Upper lobe of left lung (tissue), 6 donors: ENCODE results near the gene IPO9. TPM values are rescaled to one million over a fixed set of nuclear protein-coding genes. Genes with fewer than 3 reads are reported as not detected.

Source experiments
- ATAC-seq, 2 donors: fragments of 200-7000 bp; cut with Tn5 transposase; one replicate each; pipeline ENCODE4 v1.9.1; 2022; ENCODE audit warnings: mild to moderate bottlenecking in 2 of 2, moderate library complexity in 2 of 2; ENCODE audit not compliant: low FRiP score in 2 of 2
- DNase-seq, 2 donors: peaks; one replicate each; pipeline ENCODE4 v3.0.0-alpha.2; 2019 to 2020
- H3K27ac ChIP-seq, 4 donors: fragments of 200-600 bp; sonication (generic); one replicate each; pipeline ENCODE4 v1.5.1; 2016 to 2019
- H3K27me3 ChIP-seq, 4 donors: fragments of 200-600 bp; sonication (generic); one replicate each; pipeline ENCODE4 v1.5.1; 2017 to 2019
- H3K36me3 ChIP-seq, 4 donors: fragments of 200-600 bp; sonication (generic); one replicate each; pipeline ENCODE4 v1.5.1; 2016 to 2019
- H3K4me1 ChIP-seq, 4 donors: fragments of 200-600 bp; sonication (generic); one replicate each; pipeline ENCODE4 v1.5.1; 2018 to 2019
- H3K4me3 ChIP-seq, 4 donors: fragments of 200-600 bp; sonication (generic); one replicate each; pipeline ENCODE4 v1.5.1; 2017 to 2019; ENCODE audit warnings: mild to moderate bottlenecking in 2 of 4, moderate library complexity in 1 of 4
- H3K9me3 ChIP-seq, 4 donors: fragments of 200-600 bp; sonication (generic); one replicate each; pipeline ENCODE4 v1.5.1; 2018 to 2019
- CTCF ChIP-seq, 6 experiments: fragments of 450-650 bp in 4 of 6; fragments of 200-600 bp in 2 of 6; sonication (generic) in 2 of 6; IDR thresholded peaks; one replicate each; pipeline ENCODE4 v1.5.1; 2016 to 2019; ENCODE audit warnings: antibody characterized with exemption in 6 of 6
- EP300 ChIP-seq, 4 donors: sonication (generic); formaldehyde crosslinking; IDR thresholded peaks; one replicate each; pipeline ENCODE4 v1.5.1; 2017; ENCODE audit warnings: antibody characterized with exemption in 4 of 4, control low read depth in 2 of 4
- POLR2A ChIP-seq, 4 donors: fragments of 450-650 bp; IDR thresholded peaks; one replicate each; pipeline ENCODE4 v1.5.1; 2016 to 2017; ENCODE audit warnings: antibody characterized with exemption in 4 of 4, mild to moderate bottlenecking in 2 of 4
- POLR2AphosphoS5 ChIP-seq, 2 donors: sonication (generic); formaldehyde crosslinking; IDR thresholded peaks; one replicate each; pipeline ENCODE4 v1.5.1; 2017; ENCODE audit warnings: antibody characterized with exemption in 2 of 2
- WGBS, 2 donors: methylation state at CpG; one replicate each; pipeline ENCODE4 v1.1.5; 2017 to 2018; 5-methylcytosine and 5-hydroxymethylcytosine counted together
- total RNA-seq, 6 donors: library from RNA; depleted of rRNA in 4 of 6; stranded (reverse); fragments of >200 nt in 4 of 6; gene quantifications; one replicate each; pipeline versions ENCODE4 v1.1.0 to v1.2.1, GENCODE V29; 2016 to 2021
- donor health status: DM: no; HTN: no; CAD: no; lungs with moderate emphysema.
- donor health status: DM: no; HTN: yes; CAD: no; lungs with severe emphysema.

Gene IPO9
- total RNA-seq, 6 donors from 2014 or later, result 22.8 to 46.7 (median 35.7) TPM

DNA sequence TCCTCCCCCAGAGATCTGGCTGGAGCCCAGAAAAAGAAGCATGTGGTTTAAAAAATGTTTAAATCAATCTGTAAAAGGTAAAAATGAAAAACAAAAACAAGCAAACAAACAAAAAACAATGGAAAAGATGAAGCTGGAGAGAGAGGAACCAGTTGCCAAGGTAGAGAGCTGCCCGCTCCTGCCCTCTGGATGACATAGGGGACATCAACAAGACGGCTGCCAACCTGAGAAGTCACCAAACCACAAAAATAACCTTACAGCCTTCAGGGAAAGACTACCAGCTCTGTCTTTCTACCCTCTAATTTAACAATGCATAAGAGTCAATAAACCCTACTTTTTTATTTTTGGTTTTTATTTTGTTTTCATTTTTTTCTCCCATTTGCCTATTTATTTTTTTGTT is 8.5 kb upstream of the IPO9 start:
- Histone ChIP-seq H3K27ac (no peak overlapping the region), H3K9me3 (no peaks in the 10 kb centered on the region), H3K4me3 (no peak overlapping the region), H3K36me3 (peaks cover 9 to 60% (median 33%) of the 10 kb centered on the region in 4 donors), H3K4me1 (no peaks in the 10 kb centered on the region), H3K27me3 (no peaks in the 10 kb centered on the region)
- DNase-seq (no peak), ATAC-seq (no peak)
- 90 to 100% methylated on average over 2 of the region's 2 CpGs for WGBS, 2 donors
- no peak for TF ChIP-seq POLR2A (IDR thresholded peaks at IDR 0.05)
- TF ChIP-seq EP300 (IDR thresholded peaks at IDR 0.05), result no peak
- no peak for TF ChIP-seq POLR2AphosphoS5 (IDR thresholded peaks at IDR 0.05)
- TF ChIP-seq CTCF (IDR thresholded peaks at IDR 0.05), result no peak

DNA sequence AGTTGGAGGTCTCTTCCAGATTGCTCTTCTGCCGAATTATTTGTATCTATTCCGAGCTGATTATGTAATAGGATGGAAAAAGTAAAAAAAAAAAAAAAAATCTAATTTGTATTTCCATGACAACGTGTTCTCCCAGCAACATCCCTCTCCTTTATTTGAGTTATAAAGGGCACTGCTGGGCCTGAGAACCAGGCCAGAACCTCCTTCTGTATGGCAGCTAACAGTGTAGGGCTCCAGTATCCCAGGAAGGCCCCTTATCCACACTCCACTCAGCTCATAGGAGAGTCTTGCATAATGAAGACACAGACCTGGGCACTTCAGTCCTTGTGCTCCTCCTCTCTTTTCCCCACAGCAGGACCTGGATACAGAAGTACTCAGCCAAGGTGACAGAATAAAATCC is 3.7 kb upstream of the IPO9 start:
- peaks cover 12 to 20% (median 16%) of the 10 kb centered on the region in 4 donors for H3K4me1 ChIP-seq
- ATAC-seq (no peak), DNase-seq (no peak)
- TF ChIP-seq POLR2AphosphoS5 (IDR thresholded peaks at IDR 0.05) (no peak), CTCF (IDR thresholded peaks at IDR 0.05) (no peak), EP300 (IDR thresholded peaks at IDR 0.05) (no peak), POLR2A (IDR thresholded peaks at IDR 0.05) (no peak)
- 75 to 77% methylated on average over 3 of the region's 3 CpGs for WGBS, 2 donors
- H3K27me3 ChIP-seq, result no peaks in the 10 kb centered on the region
- H3K27ac ChIP-seq, result no peak overlapping the region
- peaks cover 0 to 22% (median 11%) of the 10 kb centered on the region in 4 donors for H3K36me3 ChIP-seq
- no peak overlapping the region for H3K4me3 ChIP-seq
- H3K9me3 ChIP-seq, result no peaks in the 10 kb centered on the region

DNA sequence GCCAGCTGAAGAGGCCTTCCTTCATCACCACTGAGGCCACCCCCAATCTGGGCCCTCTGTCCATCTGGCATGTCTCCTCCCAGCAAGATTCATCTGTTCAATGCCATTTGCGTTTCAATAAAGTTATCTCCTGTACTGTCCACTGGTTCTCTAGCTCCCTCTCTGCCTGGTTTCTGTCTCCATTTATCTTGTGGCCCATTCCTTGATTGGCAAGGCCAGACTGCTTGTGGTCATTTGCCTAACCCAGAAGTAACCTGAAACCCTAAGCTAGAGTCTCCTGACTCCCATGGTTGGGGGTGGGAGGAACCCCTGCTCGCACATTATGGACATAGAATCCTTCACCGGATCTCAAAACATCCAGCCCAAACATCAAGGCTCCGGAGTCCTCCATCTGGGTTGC is 2.1 kb upstream of the IPO9 start:
- H3K9me3 ChIP-seq, result no peaks in the 10 kb centered on the region
- peaks cover 25 to 36% (median 27%) of the 10 kb centered on the region in 4 donors for H3K4me1 ChIP-seq
- 51 to 69% methylated on average over 4 of the region's 4 CpGs for WGBS, 2 donors
- H3K36me3 ChIP-seq, result peaks cover 0 to 12% (median 3%) of the 10 kb centered on the region in 4 donors
- DNase-seq, result no peak
- ATAC-seq, result no peak
- H3K27me3 ChIP-seq, result no peaks in the 10 kb centered on the region
- no peak overlapping the region for H3K27ac ChIP-seq
- no peak overlapping the region for H3K4me3 ChIP-seq
- TF ChIP-seq POLR2A (IDR thresholded peaks at IDR 0.05), result no peak

DNA sequence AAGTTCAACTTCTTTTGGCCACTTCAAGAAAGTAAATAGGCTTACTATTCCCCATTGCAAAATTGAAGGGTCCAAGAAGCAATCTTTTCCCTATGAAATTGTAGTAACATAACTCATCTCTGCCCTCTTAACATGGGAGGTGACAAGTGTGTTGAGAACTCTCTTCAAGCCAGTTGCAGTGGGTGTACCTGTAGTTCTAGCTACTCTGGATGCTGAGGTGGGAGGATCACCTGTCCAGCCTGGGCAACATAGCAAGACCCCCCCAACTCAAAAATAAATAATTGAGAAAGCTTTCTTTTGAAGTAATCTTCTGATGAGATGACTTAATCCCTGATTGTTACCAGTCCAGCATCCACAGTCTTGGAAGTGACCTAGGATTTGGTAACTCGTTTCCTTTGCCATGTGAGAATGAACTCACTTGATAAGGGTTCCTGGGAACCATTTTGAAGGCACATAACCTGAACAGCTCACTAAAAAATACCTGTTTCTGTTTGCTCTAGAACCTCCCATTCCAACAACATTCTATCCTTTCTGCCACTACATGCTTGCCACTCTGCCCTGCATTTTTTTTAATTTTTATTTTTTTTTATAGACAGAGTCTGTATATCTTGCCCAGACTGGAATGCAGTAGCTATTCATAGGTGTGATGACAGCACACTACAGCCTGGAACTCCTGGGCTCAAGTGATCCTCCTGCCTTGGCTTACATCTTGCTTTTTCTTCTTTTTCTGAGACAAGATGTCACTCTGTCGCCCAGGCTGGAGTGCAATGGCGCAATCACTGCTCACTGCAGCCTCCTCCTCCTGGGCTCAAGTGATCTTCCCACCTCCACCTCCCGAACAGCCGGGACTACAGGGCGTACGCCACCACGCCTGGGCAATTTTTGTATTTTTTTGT is 1.4 kb upstream of the IPO9 start:
- H3K4me1 ChIP-seq, result peaks cover 25 to 41% (median 27%) of the 10 kb centered on the region in 4 donors
- H3K4me3 ChIP-seq, result no peak overlapping the region
- H3K36me3 ChIP-seq, result peaks cover 0 to 5% (median 2%) of the 10 kb centered on the region in 4 donors
- H3K27me3 ChIP-seq, result no peaks in the 10 kb centered on the region
- H3K9me3 ChIP-seq, result no peaks in the 10 kb centered on the region
- no peak overlapping the region for H3K27ac ChIP-seq
- ATAC-seq (no peak), DNase-seq (peak in 1 of 2 donors; percentile 31)
- TF ChIP-seq EP300 (IDR thresholded peaks at IDR 0.05) (no peak), CTCF (IDR thresholded peaks at IDR 0.05) (no peak), POLR2A (IDR thresholded peaks at IDR 0.05) (no peak), POLR2AphosphoS5 (IDR thresholded peaks at IDR 0.05) (no peak)
- 76 to 78% methylated on average over 8 of the region's 8 CpGs for WGBS, 2 donors

- Histone ChIP-seq H3K9me3 (no peaks in the 10 kb centered on the region), H3K27ac (peak overlapping the region in 1 of 4 donors; percentile 94), H3K27me3 (no peaks in the 10 kb centered on the region), H3K36me3 (no peaks in the 10 kb centered on the region), H3K4me3 (peak overlapping the region in 1 of 4 donors; percentile 97), H3K4me1 (peaks cover 25 to 41% (median 27%) of the 10 kb centered on the region in 4 donors)
- 78 to 86% methylated on average over 16 of the region's 16 CpGs for WGBS, 2 donors
- no peak for TF ChIP-seq CTCF (IDR thresholded peaks at IDR 0.05)
- TF ChIP-seq POLR2A (IDR thresholded peaks at IDR 0.05), result no peak
- TF ChIP-seq EP300 (IDR thresholded peaks at IDR 0.05), result no peak
- no peak for TF ChIP-seq POLR2AphosphoS5 (IDR thresholded peaks at IDR 0.05)
- DNase-seq (no peak), ATAC-seq (no peak)
Observed at GRCh38 chr1:201828217-201828819, 639 bp upstream of the IPO9 start.
